HCT116 (cell line): Measurements from ENCODE around the gene GRIN2A.

Experiments
- ELF1 ChIP-seq: IDR thresholded peaks from 2 replicates; pipeline ENCODE4 v1.6.1; 2012; ENCODE audit warnings: low read depth, borderline replicate concordance
- EZH2 ChIP-seq: fragments of 200-600 bp; sonication (generic); IDR thresholded peaks from 2 replicates; pipeline ENCODE4 v1.6.1; 2017; ENCODE audit warnings: antibody characterized with exemption, mixed run types
- EZH2phosphoT487 ChIP-seq: fragments of 200-600 bp; IDR thresholded peaks from 2 replicates; pipeline ENCODE4 v1.6.1; 2018; ENCODE audit warnings: antibody characterized with exemption, borderline replicate concordance
- RAD21 ChIP-seq: IDR thresholded peaks from 2 replicates; pipeline ENCODE4 v1.6.1; 2012; ENCODE audit warnings: low read depth, mild to moderate bottlenecking
- TF ChIP-seq, protein P1 (sequence below), 3 experiments: fragments of 200-600 bp in 1 of 3; sonication (generic) in 1 of 3; IDR thresholded peaks in 2 of 3; conservative IDR thresholded peaks in 1 of 3; 2 replicates each; pipeline ENCODE4 v1.5.1; 2012 to 2017; ENCODE audit warnings: low read depth in 2 of 3, low read length in 2 of 3, antibody characterized with exemption in 1 of 3, borderline replicate concordance in 1 of 3, control low read depth in 1 of 3, mild to moderate bottlenecking in 1 of 3, mixed read lengths in 1 of 3, mixed run types in 1 of 3, moderate library complexity in 1 of 3; ENCODE audit not compliant: insufficient read depth in 1 of 3

DNA sequence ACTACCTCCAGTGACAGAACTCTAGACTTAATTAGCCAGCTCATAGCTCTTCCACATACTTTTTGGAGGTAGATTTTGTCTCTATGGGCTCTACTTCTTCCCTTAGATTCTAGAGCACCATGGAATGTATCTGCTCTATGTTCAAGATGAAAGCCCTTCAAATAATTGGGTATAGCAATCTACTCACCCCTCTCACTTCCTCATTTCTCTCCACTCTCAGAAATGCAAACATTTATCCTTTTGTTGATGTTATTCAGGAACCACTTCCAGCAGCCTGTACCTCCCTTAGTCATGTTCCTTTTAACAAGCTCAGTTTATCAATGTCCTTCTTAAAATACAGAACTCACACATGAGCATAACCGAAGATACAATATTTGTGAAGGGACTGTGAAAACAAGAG is 78.5 kb downstream of the GRIN2A start:
- TF ChIP-seq RAD21 = no peak
- TF ChIP-seq, protein P1, sequence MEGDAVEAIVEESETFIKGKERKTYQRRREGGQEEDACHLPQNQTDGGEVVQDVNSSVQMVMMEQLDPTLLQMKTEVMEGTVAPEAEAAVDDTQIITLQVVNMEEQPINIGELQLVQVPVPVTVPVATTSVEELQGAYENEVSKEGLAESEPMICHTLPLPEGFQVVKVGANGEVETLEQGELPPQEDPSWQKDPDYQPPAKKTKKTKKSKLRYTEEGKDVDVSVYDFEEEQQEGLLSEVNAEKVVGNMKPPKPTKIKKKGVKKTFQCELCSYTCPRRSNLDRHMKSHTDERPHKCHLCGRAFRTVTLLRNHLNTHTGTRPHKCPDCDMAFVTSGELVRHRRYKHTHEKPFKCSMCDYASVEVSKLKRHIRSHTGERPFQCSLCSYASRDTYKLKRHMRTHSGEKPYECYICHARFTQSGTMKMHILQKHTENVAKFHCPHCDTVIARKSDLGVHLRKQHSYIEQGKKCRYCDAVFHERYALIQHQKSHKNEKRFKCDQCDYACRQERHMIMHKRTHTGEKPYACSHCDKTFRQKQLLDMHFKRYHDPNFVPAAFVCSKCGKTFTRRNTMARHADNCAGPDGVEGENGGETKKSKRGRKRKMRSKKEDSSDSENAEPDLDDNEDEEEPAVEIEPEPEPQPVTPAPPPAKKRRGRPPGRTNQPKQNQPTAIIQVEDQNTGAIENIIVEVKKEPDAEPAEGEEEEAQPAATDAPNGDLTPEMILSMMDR (IDR thresholded peaks at IDR 0.05 in 2 of 3, conservative IDR thresholded peaks at IDR 0.05 in 1 of 3; ENCODE audit: borderline replicate concordance in 1 of 3, insufficient read depth in 1 of 3, low read depth in 2 of 3, low read length in 2 of 3) = no peak
- TF ChIP-seq ELF1 = no peak
- TF ChIP-seq EZH2phosphoT487 = no peak
- TF ChIP-seq EZH2 = no peak
